Measurements from ENCODE around the gene FBXO2.

GRCh38 chr1:11640101-11640500, 14.1 kb downstream of the FBXO2 start:
- TF ChIP-seq TCF4 (CRISPR knock-in tag; IDR thresholded peaks at IDR 0.05; ENCODE audit: borderline replicate concordance): no peak
- TF ChIP-seq RARB (CRISPR knock-in tag; IDR thresholded peaks at IDR 0.05): no peak
- TF ChIP-seq ZFP30 (CRISPR knock-in tag; IDR thresholded peaks at IDR 0.05): no peak
- TF ChIP-seq CSRNP3 (CRISPR knock-in tag; IDR thresholded peaks at IDR 0.05): no peak
- TF ChIP-seq CREB5 (CRISPR knock-in tag; IDR thresholded peaks at IDR 0.05; ENCODE audit: low read depth): no peak
- no peak for TF ChIP-seq PATZ1 (CRISPR knock-in tag; IDR thresholded peaks at IDR 0.05; ENCODE audit: borderline replicate concordance)
